OCI-LY1 (cell line): ENCODE results near the gene PLEKHG4B.

ENCODE experiments used
- CTCF ChIP-seq: fragments of 200-600 bp; sonication (generic), shearing (Covaris generic); IDR thresholded peaks from 2 replicates; pipeline ENCODE4 v1.5.1; 2017; ENCODE audit warnings: mild to moderate bottlenecking, antibody characterized with exemption, low read length, moderate library complexity, mixed read lengths
- EZH2 ChIP-seq: fragments of 200-600 bp; sonication (generic), shearing (Covaris generic); IDR thresholded peaks from 2 replicates; pipeline ENCODE4 v1.8.0; 2017; ENCODE audit warnings: borderline replicate concordance, mixed run types, mild to moderate bottlenecking, antibody characterized with exemption, low read length, moderate library complexity, mixed read lengths

- no peak for TF ChIP-seq CTCF
- TF ChIP-seq EZH2, result no peak
Measured at GRCh38 chr5:94113-94892, 2.3 kb downstream of the PLEKHG4B start.
